Stimulated activated CD8-positive, alpha-beta memory T cell treated with anti-CD3 and anti-CD28 coated beads, Interleukin-4, amount 100 ng/mL, for 4 hours (primary cell): Measurements from ENCODE around the gene MACROD2.

Experiments used
- DNase-seq, 2 donors: peaks; one replicate each; pipeline ENCODE4 v3.0.0-alpha.2; 2020; ENCODE audit warnings: low read depth in 2 of 2, low spot score in 1 of 2

MACROD2 gene

DNA sequence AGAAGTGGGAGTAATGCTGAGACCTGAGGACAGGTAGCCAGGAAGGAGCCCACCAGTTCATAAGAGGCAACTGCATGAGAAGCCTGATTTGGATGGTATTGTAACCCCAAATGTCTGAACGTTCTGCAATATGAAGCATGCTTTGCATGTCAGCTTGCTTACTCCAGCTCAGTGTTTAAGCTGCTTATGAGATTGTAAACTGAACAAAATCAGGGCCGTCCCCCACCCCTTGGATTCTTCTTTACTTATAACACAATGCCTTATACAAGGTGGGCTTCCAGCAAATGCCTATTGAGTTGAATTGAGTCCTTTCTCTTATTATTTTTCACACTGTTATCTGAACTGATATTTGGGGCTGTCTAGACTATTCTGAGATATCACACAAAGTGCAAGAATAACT, 1816.6 kb downstream of the MACROD2 start:
- no peak for DNase-seq

DNA sequence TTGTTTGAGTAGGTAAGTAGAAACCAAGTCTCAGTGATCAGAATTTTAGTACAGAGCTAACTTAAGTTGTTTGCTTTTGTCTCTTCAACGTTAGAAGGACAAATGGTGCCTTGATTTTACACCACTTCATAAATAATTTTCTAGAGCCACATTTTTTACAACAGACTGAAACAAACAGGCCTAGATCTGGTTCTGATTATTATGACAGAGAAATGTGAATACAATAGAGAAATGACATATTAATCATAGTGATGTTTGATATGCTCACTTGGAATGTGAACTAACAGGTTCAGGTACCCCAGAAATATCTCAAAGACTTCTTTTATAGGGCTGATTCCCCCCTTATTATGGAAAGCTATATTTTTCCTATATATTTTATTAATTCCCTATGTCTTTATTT, 1817.4 kb downstream of the MACROD2 start:
- DNase-seq = no peak

DNA sequence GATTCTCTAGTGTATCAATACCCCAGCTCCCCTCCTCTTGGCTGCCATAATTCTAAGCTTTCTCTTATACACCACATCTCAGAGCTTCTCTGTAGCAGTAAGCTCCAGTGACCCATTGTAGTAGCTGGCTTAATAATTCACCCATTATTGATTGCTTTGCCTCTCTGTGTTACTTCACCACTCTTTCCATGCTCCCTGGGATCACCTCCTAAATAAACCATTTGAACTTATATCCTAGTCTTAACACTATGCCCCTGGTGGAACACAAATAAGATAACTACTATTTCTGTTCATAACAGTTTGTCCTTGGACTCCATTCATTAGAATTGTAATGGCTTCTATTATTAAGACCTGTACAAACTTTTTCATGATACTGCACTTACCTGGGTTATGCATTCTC, 1819.0 kb downstream of the MACROD2 start:
- no peak for DNase-seq

DNA sequence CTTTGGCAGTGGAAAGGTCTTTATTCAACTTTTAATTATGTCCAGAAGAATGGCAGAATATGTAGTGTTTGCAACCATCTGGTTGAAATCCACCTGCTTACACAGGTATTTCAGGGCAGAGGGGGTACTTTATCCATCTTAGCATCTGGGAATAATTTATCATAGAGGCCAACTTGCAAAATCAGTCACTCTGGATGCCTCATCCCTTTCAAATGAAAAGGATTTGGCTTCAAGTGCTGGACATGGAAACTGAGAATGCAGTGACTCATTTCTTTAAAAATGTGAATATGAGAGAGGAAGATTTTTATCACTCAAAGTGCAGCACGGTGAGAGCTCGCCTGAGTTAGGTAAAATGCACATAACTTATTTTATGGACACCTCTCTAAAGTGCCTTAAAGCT, 1819.6 kb downstream of the MACROD2 start:
- DNase-seq = no peak

GRCh38 chr20:15817351-15817750, 1822.0 kb downstream of the MACROD2 start:
- no peak for DNase-seq

DNA sequence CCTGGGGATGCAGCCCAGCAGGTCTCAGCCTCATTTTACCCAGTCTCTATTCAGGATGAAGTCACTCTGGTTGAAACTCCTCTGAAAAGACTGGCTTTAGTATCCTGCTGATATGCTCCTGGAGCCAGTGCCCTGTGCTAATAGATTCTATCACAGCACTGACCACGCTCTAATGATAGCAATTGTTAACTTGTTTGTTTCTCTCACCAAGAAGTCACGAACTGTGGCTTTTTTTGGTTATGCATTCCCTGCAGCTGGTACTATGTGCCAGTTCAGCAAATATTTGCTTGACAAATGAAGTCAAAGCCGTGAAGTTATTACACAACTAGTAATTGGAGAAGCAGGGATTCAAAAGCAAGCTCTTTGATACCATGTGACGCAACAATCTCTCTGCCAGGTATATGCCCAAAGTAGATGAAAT, 1823.3 kb downstream of the MACROD2 start:
- no peak for DNase-seq

DNA sequence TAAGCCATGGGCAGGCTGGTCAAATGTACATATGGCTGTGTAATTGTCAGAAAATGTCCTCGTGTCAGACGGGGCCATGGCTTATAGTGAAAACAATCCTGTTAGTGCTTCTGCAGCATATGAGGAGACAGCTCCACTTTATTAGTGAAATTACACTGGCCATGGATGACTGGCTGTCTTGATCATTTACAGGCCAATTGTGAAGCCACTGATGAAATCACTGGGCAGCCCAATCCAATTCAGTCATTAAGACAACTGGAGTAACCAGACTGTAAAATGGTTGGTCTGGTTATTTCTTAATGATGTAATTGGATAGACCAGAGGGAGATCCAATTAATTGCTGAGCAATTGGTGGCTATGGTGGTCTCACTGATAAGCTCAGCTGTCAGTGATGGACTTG, 1828.4 kb downstream of the MACROD2 start:
- DNase-seq = no peak

- no peak for DNase-seq
Observed at GRCh38 chr20:15827628-15828027, 1832.3 kb downstream of the MACROD2 start.

DNA sequence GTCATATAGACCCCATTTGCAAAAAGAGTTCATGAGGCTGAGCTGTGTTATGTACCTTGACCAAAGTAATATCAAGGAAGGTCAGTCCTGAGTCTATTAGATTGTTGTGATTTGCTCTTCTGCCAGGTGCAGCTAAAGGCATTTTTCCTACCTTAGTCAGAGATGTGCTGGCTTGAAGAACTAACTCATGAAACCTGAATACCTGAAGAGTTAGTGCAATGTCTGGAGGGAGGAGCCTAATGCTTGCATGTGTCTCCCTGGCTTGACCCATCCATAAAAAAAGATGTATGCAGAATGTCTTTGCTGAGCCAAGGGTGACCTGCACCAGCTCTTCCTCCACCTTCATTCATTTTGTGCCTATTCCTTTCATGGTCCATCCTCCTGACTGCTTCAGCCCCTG, 1835.9 kb downstream of the MACROD2 start:
- DNase-seq = no peak

- no peak for DNase-seq
Observed at GRCh38 chr20:15832512-15832911, 1837.2 kb downstream of the MACROD2 start.

GRCh38 chr20:15834857-15835256, 1839.5 kb downstream of the MACROD2 start:
- no peak for DNase-seq

GRCh38 chr20:15835811-15836210, 1840.5 kb downstream of the MACROD2 start:
- no peak for DNase-seq

DNA sequence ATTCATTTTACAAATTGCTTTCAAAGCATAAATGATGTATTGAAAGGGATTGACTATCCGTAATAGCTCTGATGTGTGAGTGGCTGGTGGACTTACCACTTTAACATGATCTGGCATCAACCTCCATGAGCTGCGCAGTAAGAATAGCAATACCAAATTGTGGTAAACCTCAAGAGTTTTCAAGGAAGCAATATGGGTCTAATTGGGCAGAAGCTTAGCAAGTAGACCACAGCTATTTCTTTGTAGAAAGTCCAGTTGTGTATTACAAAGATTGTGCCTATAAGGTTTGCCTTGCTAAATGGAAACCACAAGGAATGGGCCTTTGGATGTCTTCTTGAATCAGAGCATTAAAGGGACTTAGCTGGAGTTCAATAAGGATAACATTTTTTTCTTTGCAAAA, 1841.3 kb downstream of the MACROD2 start:
- DNase-seq = no peak

- no peak for DNase-seq
Observed at GRCh38 chr20:15837563-15837962, 1842.2 kb downstream of the MACROD2 start.

DNA sequence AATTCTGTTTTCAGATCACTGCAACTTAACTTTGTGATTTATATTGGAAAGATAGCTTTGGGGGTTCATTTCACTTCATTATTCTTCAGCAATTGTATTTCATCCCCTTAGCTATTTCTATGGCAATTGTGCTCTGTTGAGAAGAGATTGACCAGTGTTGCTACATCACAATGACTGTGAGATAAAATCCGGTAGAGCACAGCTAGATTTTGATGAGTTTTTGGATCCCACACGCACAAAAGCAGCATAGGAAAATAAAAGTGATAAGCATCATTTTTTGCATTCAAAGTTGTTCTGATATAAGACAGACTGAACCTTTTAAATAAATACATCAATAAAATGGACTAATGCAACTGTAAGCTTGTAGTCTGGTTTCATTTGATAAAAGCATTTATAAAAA, 1843.2 kb downstream of the MACROD2 start:
- no peak for DNase-seq

DNA sequence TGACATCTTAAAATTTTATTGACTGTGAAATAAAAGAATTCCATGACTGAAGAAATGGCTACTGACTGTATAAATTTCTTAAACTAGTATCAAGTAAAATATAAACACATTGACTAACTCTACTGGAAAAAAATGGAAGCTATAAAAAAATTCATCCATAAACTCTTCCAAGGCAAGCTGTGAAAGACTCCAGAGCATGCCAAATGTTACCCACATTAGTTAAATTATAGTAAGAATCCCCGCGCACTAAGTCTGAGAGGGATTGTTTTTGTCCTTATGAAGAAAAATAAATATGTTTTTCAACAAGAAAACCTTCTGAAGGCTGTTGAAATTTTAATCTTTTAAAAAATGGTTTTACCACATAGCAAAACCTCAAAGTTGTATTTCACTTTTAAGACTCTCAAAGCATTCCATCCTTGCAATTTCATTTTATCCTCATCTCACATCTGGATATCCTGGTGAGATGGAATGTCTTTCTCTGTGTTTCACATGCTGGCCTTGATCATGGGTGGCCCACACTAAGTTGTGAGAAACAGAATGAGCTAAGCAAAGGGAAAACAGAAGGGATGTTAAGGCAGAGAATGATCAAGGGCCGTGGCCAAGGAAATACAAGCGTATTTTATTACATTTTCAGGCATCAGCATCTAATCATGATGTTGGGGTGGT, 1845.5 kb downstream of the MACROD2 start:
- DNase-seq = no peak

GRCh38 chr20:15842872-15843271, 1847.6 kb downstream of the MACROD2 start:
- no peak for DNase-seq

GRCh38 chr20:15843777-15844176, 1848.5 kb downstream of the MACROD2 start:
- DNase-seq = no peak

- DNase-seq = no peak
Observed at GRCh38 chr20:15847196-15847784, 1852.0 kb downstream of the MACROD2 start.

- DNase-seq = no peak
Observed at GRCh38 chr20:15848126-15848525, 1852.8 kb downstream of the MACROD2 start.

GRCh38 chr20:15848995-15849610, 1853.8 kb downstream of the MACROD2 start:
- DNase-seq = no peak

DNA sequence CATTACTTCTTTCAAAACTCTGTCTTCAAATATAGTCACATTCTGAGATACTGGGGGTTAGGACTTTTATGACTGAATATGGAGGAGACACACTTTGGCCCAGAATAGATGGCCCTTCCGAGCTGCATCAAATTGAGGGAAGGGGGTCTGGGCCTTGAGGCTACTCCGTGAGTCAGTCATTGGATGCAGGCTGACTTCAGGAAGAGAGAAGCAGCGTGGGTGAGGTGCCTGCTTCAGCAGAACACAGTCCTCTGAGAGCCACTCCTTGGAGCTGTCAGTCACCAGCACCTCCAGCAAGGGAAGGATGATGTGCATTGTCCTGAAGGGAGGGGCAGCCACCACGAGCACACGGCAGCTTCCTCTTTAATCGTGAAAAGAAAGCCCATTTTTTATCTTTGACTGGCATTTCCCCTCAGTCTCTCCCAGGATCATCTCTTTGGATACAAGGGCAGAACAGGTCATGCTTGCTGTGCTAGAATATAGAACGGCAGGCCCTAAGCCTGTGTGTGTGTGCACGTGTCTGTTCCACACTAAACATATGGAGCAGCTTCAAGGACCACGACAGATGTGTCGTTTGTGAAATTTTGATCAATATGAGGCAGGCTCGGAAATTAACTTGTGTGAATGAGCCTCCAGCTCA, 1856.4 kb downstream of the MACROD2 start:
- no peak for DNase-seq
